ENCODE data around the gene MCU. TPM values are rescaled to one million over a fixed set of nuclear protein-coding genes. Genes with fewer than 3 reads are reported as not detected.
A peak's percentile ranks its signal among the peaks of the same experiment; 100 is the strongest.

The MCU gene
- total and polyA plus RNA-seq, 2 of the 4 experiments (the other 2 are of a cell fraction), result 36.2 to 36.7 TPM

DNA sequence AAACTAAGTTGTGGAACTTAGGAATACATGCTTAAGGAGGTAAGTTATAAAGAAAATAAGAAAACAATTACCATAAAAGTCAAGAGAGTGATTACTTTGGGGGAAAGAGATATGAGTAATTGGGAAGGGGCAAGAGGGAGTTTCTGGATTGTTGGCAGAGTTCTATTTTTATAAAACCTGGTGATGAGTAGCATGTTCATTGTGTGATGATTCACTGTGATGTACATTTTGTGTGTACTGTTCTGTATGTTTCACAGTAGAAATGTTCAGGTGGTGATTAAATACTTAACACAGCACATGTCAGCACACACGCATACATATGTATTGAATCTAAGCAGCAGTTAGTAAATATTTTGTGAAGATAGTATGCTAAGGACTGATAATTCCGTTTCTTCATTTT is 191.9 kb downstream of the MCU start:
- H2BK120ac ChIP-seq (ENCODE audit: low read depth, low read length), result no peak overlapping the region
- H3K4me1 ChIP-seq (ENCODE audit: control insufficient read depth, insufficient read depth, low read length), result no peaks in the 10 kb centered on the region; the same call in 1 of the 2 replicates
- H2AK9ac ChIP-seq (replicated peaks; ENCODE audit: low read depth, low read length, poor library complexity), result no peak overlapping the region
- H2BK5ac ChIP-seq (ENCODE audit: low read depth, low read length, poor library complexity, severe bottlenecking), result no peak overlapping the region
- H4K91ac ChIP-seq (ENCODE audit: insufficient read depth, low read depth, low read length), result no peak overlapping the region
- TF ChIP-seq NFE2L2 (IDR thresholded peaks at IDR 0.05; ENCODE audit: low read depth, low read length) (no peak), CHD1 (IDR thresholded peaks at IDR 0.05; ENCODE audit: low read depth, low read length) (no peak), CEBPB (IDR thresholded peaks at IDR 0.05; ENCODE audit: low read depth, low read length) (no peak), MAFK (IDR thresholded peaks at IDR 0.05; ENCODE audit: low read depth, low read length) (no peak), RCOR1 (IDR thresholded peaks at IDR 0.05; ENCODE audit: insufficient replicate concordance, low read length) (no peak), RFX5 (IDR thresholded peaks at IDR 0.05; ENCODE audit: low read depth, low read length) (no peak), RAD21 (IDR thresholded peaks at IDR 0.05; ENCODE audit: low read length) (no peak), BHLHE40 (IDR thresholded peaks at IDR 0.05; ENCODE audit: low read depth, low read length) (no peak), FOS (IDR thresholded peaks at IDR 0.05; ENCODE audit: low read depth, low read length) (no peak), MAZ (IDR thresholded peaks at IDR 0.05; ENCODE audit: borderline replicate concordance, low read depth, low read length) (no peak), POLR2A (IDR thresholded peaks at IDR 0.05; ENCODE audit: low read depth, low read length) (no peak), SMC3 (IDR thresholded peaks at IDR 0.05; ENCODE audit: low read depth, low read length) (no peak), MXI1 (IDR thresholded peaks at IDR 0.05; ENCODE audit: borderline replicate concordance, low read depth, low read length) (no peak)
- TF ChIP-seq, protein P1, sequence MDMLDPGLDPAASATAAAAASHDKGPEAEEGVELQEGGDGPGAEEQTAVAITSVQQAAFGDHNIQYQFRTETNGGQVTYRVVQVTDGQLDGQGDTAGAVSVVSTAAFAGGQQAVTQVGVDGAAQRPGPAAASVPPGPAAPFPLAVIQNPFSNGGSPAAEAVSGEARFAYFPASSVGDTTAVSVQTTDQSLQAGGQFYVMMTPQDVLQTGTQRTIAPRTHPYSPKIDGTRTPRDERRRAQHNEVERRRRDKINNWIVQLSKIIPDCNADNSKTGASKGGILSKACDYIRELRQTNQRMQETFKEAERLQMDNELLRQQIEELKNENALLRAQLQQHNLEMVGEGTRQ (IDR thresholded peaks at IDR 0.05; ENCODE audit: low read depth, low read length), result no peak
- TF ChIP-seq, protein P2, sequence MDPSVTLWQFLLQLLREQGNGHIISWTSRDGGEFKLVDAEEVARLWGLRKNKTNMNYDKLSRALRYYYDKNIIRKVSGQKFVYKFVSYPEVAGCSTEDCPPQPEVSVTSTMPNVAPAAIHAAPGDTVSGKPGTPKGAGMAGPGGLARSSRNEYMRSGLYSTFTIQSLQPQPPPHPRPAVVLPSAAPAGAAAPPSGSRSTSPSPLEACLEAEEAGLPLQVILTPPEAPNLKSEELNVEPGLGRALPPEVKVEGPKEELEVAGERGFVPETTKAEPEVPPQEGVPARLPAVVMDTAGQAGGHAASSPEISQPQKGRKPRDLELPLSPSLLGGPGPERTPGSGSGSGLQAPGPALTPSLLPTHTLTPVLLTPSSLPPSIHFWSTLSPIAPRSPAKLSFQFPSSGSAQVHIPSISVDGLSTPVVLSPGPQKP (IDR thresholded peaks at IDR 0.05; ENCODE audit: borderline replicate concordance, low read depth, low read length), result no peak
- TF ChIP-seq, protein P3, sequence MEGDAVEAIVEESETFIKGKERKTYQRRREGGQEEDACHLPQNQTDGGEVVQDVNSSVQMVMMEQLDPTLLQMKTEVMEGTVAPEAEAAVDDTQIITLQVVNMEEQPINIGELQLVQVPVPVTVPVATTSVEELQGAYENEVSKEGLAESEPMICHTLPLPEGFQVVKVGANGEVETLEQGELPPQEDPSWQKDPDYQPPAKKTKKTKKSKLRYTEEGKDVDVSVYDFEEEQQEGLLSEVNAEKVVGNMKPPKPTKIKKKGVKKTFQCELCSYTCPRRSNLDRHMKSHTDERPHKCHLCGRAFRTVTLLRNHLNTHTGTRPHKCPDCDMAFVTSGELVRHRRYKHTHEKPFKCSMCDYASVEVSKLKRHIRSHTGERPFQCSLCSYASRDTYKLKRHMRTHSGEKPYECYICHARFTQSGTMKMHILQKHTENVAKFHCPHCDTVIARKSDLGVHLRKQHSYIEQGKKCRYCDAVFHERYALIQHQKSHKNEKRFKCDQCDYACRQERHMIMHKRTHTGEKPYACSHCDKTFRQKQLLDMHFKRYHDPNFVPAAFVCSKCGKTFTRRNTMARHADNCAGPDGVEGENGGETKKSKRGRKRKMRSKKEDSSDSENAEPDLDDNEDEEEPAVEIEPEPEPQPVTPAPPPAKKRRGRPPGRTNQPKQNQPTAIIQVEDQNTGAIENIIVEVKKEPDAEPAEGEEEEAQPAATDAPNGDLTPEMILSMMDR (conservative IDR thresholded peaks at IDR 0.05; ENCODE audit: low read depth, low read length), result no peak
- dilution Hi-C loops (cut with HindIII; ENCODE audit: low sequenced_read_pairs, unreplicated experiment), result no loop called here
- in situ Hi-C loops (cut with MboI; ENCODE audit: low sequenced_read_pairs), result no loop called here
- no peak overlapping the region for H3K23ac ChIP-seq (ENCODE audit: low read depth, low read length)
- H3K27me3 ChIP-seq (ENCODE audit: control insufficient read depth, insufficient read depth, low read length), result no peaks in the 10 kb centered on the region
- no peak overlapping the region for H3K18ac ChIP-seq (ENCODE audit: low read depth, low read length)
- H3K4me2 ChIP-seq (ENCODE audit: low read depth, low read length), result no peak overlapping the region
- intact Hi-C loops (cut with micrococcal nuclease), result no loop called here
- H3K56ac ChIP-seq (ENCODE audit: extremely low read depth, insufficient read depth, low read length), result no peak overlapping the region
- ChIA-PET CTCF (no interaction called here), POLR2A (ENCODE audit: unreplicated experiment) (no interaction called here)
- H2AFZ ChIP-seq (replicated peaks; ENCODE audit: low read length, poor library complexity), result no peak overlapping the region
- H4K5ac ChIP-seq (ENCODE audit: low read depth, low read length), result no peak overlapping the region
- 0 out of 2 replicates have a peak, but pooled peaks cover 2% of the 10 kb centered on the region for H3K9me3 ChIP-seq (ENCODE audit: control insufficient read depth, insufficient read depth, low read length)
- DNase-seq (peak; percentile 27), ATAC-seq (ENCODE audit: low read depth) (no peak)
- H3K36me3 ChIP-seq (ENCODE audit: control insufficient read depth, insufficient read depth, low read length), result peaks cover 7% of the 10 kb centered on the region
- H3K14ac ChIP-seq (replicated peaks; ENCODE audit: low read depth, low read length), result no peak overlapping the region
- BruUV-seq (replicated peaks), result no TSS peak
- H2AK5ac ChIP-seq (ENCODE audit: low read depth, low read length), result no peak overlapping the region
- H4K20me1 ChIP-seq (ENCODE audit: insufficient read depth, low read length), result no peaks in the 10 kb centered on the region
- no peak overlapping the region for H2BK20ac ChIP-seq (ENCODE audit: low read depth, low read length)
- WGBS, 2 experiments (ENCODE audit: extremely low coverage in 2 of 2, insufficient read length in 1 of 2), result no CpG with 5 or more reads among the region's 2 CpGs
- H3K79me1 ChIP-seq (ENCODE audit: low read depth in 1 of 2, low read length in 2 of 2), result no peaks in the 10 kb centered on the region; a peak in 1 of 4 replicates
- H4K8ac ChIP-seq (ENCODE audit: low read depth in 2 of 2, low read length in 2 of 2), result no peak overlapping the region
- H3K4ac ChIP-seq (ENCODE audit: low read depth, low read length), result no peak overlapping the region
- H3K4me3 ChIP-seq (ENCODE audit: insufficient read depth, low read depth, low read length), result no peak overlapping the region
- H3K27ac ChIP-seq (ENCODE audit: insufficient read depth, low read length), result no peak overlapping the region
- H3K9ac ChIP-seq (ENCODE audit: low read depth, low read length), result no peak overlapping the region
- H3K9me1 ChIP-seq (ENCODE audit: insufficient read depth, low read length), result 0 out of 2 replicates have a peak, but pooled peaks cover 5% of the 10 kb centered on the region
- no peak overlapping the region for H2BK15ac ChIP-seq (ENCODE audit: low read depth, low read length)

Measured in IMR-90 (cell line).